NCI-H2171 (cell line): ENCODE results near the gene CCDC28A.

ENCODE experiments used
- DNase-seq: peaks from one replicate; lab custom pipeline; 2025; lab: John Stamatoyannopoulos, UW

The CCDC28A gene

DNA sequence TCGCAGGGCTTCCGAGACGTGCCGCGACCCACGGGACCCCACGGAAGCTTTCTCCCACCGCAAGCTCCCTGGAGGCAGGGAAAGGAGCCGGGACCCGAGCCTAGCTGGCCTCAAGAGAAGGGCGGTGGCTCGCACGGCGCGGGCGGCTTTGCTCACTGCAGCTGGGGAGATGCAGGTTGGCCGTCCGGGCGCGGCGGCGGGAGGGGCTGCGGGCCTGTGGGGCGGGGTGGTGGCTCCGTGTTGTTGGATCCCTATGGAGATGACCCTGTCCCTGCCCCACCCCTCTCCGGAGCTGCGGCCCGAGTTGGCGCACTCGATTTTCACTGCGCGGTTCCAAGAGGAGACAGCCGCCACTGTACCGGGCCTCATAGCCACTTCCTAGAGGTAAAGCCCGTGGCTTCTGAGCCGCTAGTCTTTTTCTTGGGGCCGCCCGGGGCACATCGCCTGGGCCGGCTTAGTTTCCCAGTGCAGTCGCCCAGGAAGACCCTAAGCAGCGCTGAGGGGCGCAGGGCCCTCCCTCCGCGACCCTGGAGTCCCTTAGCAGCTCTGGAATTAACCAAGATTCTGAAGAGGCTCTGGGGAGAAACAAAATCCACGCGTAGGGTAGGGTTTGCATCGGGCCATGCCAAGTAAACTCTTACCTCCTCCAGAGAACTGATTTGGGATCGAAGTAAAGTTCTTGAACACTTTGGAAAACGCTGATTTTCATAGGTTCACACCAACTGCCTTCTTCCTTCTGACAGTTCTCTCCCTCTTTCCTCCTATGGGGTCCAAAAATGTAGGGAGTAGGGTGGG lies 22.4 kb downstream of the CCDC28A start, which contains the start of gene ECT2L:
Gene ECT2L (plus strand): TSS at position 279 of the 795 bp plus-strand sequence. CDS start 17,188 bp downstream, outside the sequence.
- no peak for DNase-seq

DNA sequence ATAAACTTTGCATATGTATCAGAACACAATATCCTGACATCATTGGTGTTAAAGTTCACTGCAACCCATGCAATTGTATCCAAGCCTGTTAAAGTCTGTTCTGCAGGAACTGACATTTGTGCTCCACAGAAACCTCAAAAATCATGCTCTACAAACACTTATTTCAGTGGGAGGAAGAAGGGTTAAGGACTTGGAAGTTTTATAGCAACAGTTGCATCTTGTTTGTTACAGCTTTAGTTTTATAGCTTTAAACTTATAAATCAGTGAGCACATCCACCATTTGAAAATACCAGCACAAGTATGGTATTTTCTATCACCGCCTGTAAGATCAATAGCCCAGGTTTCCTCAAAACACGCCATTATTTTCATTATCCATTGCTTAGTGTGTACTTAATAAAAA lies 23.2 kb downstream of the CCDC28A start:
- DNase-seq = no peak

DNA sequence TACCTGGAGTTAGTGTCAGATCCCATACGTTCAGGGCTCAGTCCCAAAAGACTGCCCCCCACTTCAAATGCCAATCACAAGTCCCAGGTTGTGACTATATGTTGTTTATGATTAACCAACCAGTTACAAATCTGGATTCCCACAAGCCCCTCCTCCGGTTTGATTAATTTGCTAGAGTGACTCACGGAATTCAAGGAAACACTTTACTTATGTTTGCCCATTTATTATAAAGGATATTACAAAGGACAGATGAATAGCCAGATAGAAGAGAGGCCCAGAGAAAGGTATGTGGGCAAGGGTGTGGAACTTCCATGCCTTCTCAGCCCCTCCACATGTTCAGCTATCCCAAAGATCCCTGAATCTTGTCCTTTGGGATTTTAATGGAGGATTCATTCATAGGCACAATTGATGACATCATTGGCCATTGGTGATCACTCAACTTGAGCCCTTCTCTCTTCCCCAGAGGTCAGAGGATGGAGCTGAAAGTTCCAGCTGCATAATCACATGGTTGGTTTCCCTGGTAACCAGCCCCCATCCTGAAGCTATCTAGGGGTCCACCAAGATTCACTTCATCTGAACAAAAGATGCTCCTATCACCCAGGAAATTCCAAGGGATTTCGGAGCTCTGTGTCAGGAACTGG lies 24.4 kb downstream of the CCDC28A start:
- no peak for DNase-seq

DNA sequence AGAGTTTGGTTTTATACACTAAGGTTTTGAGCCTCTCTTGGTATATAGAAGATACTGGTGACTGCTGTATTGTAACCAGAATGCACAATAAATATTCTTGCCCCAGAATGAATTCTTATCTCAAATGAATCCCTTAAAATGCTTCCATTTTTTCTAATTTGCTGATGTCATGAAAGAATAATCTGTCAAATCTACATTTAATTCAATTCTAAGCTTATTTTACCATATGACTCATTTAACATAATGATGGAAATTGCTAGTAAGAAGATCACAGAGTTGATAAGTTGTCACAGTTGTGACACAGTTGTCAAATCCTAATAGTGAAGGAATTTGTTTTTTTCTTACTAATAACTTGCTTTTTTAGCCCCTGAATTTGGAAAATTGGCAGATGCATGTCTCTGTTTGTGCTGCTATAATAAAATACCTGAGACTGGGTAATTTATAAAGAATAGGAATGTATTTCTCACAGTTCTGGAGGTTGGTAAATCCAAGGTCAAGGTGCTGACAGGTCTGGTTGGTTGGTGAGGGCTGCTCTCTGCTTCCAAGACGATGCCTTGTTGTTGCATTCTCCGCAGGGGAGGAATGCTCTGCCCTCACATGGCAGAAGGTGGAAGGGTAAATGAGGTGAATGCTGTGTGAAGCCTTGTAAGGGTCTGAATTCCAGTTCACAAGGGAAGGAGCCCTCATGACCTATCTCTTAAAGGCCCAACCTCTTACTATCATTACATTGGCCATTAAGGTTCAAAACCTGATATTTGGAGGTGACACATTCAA lies 27.0 kb downstream of the CCDC28A start:
- no peak for DNase-seq

GRCh38 chr6:138803331-138803730 lies 29.8 kb downstream of the CCDC28A start:
- DNase-seq = peak; percentile 12

DNA sequence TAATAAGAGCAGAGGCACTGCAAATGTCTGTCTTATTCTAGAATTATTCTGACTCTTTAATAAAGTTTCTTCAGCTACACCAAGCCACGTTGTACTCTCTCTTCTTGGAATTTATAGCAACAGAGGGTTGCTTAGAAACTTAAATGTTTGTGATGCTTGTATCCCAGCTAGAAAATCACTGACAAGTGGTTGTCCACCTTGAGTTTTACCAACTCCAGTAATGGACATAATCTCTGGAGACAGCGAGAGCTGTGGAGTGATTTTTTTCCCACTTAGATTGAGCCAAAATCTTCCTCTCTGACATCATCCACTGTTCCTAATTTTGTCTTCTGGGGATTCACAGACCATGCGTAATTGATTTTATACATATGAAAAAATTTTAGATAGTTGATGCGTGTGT lies 30.3 kb downstream of the CCDC28A start:
- no peak for DNase-seq

- peak; percentile 14 for DNase-seq
Measured at GRCh38 chr6:138805016-138805765, 31.6 kb downstream of the CCDC28A start.

DNA sequence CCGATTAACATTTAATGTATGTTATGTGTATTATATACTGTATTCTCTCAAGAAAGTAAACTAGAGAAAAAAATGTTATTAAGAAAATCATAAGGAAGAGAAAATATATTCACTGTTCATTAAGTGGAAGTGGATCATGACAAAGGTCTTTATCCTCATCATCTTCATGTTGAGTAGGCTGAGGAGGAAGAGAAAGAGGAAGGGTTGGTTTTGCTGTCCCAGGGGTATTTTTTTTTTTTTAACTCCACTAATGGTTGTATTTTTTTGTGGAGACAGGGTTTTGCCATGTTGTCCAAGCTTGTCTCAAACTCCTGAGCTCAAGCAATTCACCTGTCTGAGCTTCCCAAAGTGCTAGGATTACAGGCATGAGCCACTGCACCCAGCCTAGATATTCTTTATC lies 33.3 kb downstream of the CCDC28A start:
- no peak for DNase-seq

DNA sequence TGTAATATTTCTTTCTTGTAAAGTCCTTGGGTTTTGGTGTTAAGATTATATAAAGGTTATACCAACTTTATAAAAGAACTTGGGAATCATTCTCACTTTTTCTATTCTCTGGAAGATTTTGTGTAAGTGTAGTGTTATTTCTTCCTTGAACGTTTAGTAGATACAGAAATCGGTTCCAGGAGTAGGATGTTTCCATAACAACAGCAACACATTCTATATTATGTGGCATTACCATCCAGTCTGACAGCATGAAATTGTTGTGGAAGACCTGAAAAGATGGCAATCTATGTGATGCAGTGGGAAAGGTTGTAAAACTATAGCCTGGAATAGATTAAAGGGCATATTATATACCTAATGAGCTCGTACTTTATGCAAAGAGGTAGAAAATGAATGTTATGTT lies 36.1 kb downstream of the CCDC28A start:
- no peak for DNase-seq

DNA sequence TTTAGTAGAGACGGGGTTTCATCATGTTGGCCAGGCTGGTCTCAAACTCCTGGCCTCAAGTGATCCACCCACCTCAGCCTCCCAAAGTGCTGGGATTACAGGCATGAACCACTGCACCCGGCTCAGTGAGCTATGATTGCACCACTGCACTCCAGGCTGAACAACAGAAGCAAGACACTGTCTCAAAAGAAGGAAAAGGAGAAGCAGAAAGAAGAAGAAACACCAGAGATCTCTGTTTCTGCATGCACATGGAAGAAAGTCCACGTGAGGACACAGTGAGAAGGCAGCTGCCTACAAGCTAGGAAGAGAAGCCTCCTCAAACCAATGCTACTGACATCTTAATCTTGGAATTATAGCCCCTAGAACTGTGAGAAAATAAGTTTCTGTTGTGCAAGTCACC lies 38.3 kb downstream of the CCDC28A start:
- no peak for DNase-seq

DNA sequence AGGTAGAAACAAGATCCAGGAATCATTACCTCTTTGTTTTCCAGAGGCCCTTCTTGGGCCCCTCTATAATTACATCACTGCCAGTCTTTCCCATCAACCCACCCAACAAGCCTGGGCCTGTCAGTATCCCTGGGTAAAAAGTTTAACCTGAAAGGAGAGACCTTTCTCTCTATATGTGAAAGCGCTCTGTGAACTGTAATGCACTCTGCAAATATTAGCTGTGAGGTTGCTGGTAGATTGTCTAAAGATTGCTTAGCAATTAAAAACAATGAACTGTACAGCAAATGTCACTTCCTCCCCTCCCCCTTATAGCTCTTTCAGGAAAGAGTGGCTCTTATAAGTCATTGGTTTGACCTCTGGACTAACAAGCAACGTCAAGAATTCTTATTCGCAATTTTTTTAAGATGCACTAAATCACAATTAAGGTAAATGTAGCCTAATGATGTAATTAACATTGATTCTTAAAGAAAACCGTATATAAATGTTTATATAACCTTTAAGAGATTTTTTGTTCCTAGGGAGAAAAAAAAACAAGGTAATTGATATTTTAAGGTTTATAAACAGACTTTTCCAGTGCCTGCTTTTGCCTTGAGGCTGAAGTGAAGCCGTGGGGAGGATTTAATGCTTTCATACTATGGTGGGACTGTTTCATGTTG lies 40.7 kb downstream of the CCDC28A start:
- peak; percentile 78 for DNase-seq

GRCh38 chr6:138815221-138815620 lies 41.7 kb downstream of the CCDC28A start:
- no peak for DNase-seq

- peak; percentile 34 for DNase-seq
Measured at GRCh38 chr6:138815797-138816528, 42.4 kb downstream of the CCDC28A start.

DNA sequence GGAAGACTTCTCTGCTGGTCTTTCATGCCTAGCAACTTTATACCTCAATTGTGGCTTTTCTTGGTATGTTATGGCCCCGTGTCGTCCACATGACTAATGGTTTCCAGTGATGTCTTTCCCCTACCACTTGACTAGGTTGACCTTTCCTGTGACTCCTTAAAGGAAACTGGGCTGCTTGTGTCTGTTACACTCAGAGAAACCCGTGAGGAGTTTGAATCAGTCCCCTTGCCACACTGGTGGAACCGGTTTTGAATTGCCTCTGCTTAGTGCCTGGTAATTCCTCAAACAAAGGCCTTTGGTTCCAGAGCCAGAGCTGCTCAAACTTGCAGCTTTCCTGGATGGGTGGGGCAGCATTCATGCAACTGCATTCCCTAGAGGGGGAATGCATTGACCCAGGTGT lies 44.2 kb downstream of the CCDC28A start:
- no peak for DNase-seq

DNA sequence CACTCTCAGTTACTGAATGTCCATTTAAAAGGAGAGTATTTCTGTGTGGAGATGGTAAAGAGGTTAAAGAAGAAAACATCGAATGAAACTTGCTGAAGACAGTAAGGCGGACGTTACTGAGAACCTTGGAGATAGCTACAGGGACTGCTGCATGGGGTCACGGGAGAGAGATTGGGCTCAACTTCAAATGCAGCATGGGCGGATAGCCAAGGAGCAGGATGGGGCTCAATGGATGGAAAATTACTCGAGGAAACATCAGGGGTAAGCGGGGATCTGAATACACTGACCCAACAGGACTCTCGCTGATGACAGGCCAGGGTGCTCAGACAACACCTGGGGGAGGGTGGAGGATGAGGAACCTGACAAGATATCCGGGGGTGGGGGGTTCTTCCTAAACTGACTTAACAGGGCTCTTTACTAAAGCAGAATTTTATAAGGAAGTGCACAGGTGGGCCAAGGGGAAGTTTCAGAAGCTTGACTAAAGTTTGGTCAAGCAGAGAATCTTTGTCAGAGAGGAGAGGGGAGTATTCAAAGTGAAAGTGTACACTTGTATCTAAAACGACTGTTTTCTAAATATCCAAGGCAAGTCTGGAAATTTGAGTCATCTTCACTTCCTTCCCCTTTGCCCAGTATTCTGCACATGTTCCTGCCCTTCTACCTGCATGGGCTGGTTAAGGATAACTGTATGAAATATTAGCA lies 45.1 kb downstream of the CCDC28A start:
- DNase-seq = no peak

DNA sequence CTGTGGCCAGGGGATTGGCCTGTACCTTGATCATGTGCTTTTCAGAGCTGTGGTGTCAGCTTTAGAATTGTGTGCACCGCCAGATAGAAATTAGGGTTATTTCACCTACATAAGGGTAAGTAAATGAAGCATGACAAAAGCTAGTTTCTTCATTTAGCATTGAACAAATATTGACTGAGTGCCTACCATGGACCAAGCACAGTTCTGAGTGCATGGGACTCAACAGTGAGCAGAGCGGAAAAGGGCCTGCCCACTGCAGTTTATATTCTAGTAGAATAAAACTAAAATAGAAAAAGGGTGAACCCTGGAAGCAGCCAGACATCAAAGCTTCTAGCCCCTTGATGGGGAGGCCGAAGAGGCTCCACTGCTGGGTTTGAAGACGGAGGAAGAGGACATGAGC lies 48.0 kb downstream of the CCDC28A start:
- DNase-seq = no peak

DNA sequence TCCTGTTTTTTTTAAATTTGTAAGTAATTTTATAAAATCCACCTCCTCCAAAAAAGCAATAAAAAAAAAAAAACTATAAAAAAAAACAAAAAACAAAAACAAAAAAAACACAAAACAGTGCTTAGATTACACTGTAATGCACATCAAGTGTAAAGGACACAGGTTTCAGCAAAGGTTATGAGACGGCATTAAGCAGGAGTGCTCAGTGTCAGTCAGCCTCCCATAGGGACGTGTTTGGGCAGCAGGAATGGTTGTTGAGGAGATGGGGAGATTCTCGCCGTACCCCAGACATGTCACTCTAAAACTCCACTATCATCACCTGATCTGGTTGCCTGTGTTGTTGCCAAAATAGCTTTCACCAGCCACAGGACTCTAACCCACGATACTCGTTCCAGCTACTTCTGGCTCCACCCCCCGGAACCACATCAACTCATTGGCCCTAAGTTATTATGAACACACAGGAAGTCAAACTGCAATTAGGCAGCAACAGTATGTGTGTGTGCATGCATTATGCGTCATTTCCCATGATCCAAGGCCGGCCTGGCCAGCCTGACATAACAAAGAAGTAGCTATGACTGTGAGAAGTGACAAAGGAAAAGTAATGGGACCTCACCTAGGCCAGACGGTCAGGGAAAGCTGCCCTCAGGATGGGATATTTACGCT lies 51.0 kb downstream of the CCDC28A start:
- no peak for DNase-seq

DNA sequence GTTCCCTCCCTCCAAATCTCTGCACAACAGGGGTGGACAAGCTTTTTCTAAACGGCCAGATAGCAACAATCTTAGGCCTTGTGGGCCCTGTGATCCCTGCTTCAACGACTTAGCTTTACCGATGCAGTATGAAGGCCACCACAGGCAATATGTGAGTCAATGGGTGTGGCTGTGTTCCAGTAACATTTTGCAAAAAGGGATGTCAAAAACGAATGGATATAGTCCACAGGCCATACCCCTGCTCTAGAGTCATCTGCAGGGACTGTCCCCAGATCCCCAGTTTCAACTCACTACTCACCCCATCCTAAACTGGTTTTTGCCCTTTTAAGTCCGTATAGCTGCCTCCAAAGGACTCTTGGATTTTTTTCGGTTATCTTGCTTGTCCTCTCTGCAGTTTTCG lies 56.7 kb downstream of the CCDC28A start:
- no peak for DNase-seq

GRCh38 chr6:138832182-138832581 lies 58.6 kb downstream of the CCDC28A start:
- no peak for DNase-seq
